Epidermal melanocyte (primary cell): ENCODE data around the gene ACSBG1.

Experiments used
- DNase-seq: peaks from one replicate; pipeline ENCODE4 v3.0.0; 2011; ENCODE audit warnings: low spot score; ENCODE audit not compliant: insufficient read length

ACSBG1 gene

DNA sequence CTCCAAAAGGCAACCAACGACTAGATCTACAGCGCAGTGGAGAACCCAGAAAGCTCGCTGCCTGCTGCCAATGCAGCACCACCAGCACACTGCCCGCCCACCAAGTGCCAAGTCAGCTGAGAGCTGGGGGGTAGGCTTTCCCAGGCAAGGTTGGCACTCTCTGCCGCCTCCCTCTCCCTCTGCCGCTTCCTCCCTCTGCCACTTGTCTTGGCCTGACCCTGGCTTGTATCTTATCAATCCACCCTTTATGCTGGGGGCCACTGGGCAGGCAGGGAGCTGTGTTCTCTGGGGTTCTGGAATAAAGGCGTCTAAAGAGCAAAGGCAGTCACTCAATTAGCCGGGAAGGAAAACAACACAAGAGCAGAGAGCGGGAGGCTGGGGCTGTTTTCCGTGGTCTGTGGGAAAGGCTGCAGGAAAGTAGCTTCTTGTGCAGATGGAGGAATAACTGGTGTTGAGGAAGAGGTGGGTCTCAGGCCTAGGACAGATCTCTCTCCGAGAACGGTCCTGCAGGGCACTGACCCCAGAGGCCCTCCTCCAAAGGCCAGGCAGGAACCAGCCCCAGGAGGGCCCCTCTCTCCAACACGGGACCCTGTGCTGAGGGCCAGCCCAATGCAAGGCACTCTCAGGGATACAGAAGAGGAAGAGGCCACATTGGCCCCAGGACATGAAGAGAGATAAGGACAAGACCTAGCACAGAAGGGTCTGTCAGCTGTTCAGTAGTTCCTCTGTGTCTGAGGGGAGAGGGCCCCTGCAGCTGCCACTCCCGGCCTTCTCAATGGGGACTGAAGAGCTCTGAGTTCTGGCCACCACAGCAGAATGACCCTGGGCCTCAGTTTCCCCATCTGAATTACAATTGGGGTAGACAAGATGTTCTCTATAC lies 30.8 kb downstream of the ACSBG1 start:
- DNase-seq: no peak

DNA sequence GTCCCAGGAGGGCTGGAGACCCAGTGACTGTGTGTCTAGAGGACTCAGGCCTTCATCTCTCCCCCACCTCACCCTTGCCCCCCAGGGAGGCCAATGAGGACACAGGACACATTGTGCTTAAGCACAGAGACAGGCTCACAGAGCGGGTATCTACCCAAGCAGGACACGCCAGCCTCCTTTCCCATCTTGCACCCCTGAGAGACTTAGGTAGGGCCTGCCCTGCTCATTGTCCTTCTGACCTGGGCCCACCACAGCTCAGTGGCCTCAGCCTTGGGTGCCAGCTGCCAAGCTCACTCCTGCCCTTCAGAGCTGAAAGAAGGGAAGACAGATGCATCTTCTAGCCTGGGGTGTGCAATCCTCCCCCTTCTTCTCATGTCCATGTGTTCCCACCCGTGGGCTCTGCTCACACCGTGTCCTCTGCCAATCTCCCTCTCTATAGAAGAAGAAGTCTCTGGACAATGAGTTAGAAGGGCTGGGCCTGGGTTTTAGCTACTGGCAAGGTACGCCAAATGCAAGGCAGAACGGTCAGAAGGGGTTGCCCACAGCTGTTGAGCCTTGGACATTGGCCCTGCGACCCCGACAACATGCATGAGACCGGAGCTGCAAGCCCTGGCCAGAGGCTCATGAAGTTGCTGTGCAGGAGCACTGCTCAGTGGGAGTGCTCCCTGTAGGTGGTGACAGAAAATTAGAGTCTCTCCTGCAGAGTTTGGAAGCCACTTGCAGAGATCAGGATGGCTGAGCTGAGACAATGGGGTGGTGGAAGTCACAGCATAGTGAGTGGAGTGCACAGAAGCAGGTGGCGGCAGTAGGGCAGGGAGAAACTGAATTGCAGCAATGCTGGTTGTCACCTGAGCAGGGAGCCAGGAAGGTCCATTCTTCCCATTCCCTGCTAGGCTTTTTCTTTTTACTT lies 32.8 kb downstream of the ACSBG1 start:
- no peak for DNase-seq

DNA sequence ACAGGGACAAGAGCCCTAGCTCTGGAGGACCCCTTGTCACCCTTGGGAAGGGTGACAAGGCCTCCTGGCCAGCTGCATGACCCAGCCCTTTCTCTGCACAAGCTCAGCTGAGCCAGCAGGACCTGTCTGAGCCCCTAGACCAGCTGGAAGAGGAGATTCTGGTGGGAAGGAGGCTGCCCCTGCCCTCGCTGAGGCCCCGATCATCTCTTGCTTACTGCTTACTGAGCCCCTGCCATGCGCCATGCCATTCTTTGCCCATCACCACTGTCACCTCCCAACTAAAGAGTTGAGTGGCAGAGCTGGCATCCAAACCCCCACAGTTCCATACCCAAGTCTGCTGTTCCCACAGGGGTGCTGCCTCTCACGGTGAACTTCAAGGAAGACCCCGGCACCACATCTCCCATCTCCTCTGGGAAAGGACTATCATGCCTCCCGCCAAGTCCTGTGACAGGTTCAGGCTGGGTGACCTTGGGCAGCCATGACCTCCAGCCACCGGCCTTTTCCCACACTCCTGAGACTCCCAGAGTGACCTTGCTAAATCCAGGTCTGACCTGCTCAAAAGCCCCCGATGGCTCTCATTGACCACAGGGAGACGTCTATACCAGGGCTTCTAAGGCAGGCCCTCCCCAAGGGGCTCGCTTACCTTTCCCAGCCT lies 34.0 kb downstream of the ACSBG1 start:
- no peak for DNase-seq

DNA sequence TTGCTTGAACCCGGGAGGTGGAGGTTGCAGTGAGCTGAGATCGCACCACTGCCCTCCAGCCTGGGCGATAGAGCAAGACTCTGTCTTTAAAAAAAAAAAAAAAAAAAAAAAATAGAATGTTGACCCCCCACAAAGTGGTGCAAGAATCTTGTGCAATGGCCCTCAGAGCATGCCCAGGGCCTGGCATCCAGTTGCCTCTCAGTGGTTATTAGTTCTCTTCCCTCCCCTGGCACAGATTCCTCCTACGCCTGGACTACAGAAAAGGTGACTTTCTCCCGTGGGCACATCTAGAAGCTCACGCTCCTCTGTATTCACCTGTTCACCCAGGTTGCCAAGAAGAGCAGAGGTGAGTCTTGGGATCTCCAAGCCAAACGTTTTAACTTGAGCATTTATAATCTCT lies 36.7 kb downstream of the ACSBG1 start:
- DNase-seq: no peak

DNA sequence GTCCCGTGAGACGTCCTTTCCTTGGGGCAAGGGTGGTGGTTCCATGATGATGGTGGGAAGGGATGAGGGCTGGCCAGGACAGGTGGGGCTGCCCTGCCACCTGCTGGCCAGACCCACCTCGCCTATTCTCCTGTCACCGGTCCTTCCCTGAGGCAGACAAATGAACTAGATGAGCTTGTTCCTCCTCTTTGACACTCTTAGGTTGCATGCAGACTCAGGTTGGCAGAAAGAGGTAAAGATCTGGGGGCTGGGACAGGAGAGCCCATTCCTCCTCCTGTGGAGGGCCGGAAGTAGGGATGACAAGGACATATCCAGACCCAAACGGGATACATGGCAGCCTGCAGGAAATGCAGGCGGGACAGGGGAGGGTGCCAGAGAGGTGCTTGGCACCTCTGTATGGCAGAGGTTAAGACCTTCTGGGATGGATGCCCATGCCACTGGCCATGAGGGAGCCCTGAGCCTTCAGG lies 38.6 kb downstream of the ACSBG1 start:
- no peak for DNase-seq

DNA sequence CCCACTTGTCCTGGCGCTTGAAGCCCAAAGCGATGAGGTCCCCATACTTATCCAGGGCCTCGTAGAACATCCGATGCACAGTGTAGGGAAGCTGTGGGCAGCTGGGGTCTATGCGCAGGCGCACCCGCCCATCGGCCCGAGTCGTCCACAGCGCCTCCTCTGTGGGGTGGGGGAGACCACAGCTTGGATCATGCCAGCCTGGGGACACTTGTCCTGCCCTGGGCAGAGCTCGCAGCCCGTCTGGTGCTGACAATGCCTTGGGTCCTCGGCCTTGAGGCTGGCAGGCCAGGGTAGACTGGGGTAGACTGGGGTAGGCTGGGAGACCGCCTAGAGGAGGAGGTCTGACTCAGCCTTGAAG lies 39.8 kb downstream of the ACSBG1 start:
- no peak for DNase-seq

DNA sequence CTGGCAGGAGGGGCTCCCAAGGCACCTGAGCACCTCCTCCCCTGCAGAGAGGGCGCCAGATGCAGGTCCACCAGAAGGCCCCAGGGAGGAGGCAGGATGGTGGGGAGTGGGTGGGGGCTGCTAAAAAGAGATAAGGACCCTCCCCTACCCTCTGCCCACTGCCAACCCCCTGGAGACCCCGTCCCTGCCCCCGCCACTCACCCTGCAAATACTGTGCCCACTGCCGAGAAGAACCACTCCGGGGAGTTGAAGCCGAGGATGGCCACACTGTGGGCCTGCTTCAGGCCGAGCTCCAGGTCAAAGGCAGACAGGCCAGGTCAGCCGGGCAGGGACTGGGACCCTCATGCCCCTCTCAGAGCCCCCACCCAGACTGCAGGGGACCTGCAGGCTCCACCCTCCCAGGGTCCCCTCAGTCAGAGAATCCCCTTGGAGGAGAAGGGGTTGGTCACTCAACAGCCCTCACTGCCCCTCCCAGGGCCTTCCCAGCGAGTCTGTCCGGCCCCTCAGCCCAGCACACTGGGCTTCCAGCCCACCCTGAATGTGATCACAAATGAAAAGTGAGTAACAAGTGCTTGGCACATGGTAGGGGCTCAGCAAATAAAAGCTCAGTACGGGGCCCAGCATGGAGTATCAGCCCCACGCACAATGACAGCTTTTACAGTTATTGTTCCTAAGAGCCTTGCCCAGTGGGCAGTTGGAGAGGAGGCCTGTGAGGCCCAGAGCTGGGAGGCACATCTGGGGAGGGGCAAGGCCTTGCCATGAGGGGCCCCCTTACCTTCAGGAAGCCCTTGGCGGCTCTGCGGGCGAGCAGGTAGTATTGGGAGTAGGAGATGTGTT lies 40.4 kb downstream of the ACSBG1 start:
- no peak for DNase-seq

DNA sequence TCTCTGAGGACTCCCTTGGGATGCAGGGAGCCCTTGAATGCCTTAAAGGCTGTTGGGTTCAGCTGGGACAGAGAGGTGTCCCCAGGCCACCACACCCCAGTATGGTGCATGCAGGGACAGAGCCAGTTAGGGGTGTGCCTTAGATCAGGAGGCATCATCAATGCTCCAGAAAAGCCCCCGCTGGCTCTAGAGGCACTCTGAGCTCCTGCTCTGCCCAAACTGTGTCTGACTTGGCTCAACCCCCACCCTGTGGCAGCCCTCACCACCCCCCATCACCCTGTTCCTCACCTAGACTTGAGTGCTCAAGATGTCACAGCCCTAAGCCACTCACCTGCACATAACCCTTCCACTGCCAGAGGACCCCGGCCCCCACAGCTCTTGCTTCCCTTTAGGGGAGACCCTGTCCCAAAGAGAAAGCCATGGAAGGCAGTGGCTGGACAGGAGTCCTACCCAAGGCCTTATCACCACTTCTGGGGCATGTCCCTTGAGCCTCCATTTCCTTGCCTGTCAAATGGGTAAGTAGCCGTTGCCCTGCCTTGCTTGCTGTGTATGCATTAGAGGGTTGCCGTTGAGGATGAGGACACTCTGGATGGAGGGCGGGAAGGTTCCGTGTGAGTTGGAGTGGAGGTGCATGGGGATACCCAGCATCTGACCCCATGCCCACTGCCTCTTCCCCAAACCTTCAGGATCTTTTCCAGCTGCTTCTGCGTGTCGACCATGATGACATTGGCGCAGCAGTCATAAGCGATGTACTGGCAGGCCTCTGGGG lies 41.4 kb downstream of the ACSBG1 start:
- DNase-seq: no peak

DNA sequence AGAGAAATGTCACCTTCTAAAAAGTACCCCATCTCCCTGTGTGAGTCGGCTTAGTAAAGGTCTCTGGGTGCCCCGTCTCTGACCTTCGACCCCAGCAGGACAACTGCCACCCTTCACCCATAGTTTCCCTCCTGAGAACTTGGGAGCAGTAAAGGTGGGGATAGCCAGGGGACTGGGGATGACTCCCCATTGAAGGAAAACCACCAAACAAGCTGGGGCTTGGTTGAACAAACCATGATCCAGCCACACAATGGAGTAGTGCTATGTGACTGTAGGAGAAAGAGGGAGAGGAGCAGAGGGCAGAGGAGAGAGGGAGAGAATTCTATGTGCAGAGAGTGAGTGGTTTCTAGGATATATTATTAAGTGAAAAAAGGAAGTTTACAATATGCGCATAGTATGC lies 51.5 kb downstream of the ACSBG1 start:
- DNase-seq: no peak

DNA sequence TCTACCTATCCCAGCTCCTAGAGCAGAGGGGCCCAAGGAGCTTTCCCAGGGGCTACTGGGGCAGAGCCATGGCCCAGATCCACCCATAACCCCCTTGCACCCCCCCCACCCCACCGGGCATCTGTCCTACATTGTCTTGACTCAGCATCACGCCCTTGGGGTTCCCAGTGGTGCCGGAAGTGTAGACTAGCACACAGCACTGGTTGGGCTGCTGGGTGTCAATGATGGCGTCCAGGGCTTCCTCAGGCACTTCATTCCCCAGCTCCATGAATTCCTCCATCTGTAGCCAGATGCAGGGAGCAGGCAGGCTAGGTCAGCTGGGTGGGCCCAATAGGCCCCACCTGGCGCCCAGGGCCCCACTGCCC lies 52.0 kb downstream of the ACSBG1 start:
- no peak for DNase-seq

DNA sequence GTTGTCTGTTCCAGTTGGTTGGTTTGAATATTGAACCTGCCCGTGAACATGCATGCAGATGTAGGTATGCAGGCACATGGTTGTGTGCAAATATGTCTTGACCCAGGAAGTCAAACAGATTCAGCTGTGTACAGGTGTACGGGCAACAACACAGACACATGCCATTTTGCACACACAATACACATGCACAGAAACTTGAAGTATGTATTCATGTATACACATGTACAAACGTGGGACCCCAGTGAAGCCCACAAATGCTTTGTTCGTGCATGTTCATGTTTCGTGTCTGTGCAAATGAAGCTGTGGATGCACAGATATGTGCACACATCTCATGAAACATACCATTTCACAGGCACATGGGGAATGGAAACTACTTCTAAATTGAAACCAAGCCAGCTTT lies 54.5 kb downstream of the ACSBG1 start:
- DNase-seq: no peak

DNA sequence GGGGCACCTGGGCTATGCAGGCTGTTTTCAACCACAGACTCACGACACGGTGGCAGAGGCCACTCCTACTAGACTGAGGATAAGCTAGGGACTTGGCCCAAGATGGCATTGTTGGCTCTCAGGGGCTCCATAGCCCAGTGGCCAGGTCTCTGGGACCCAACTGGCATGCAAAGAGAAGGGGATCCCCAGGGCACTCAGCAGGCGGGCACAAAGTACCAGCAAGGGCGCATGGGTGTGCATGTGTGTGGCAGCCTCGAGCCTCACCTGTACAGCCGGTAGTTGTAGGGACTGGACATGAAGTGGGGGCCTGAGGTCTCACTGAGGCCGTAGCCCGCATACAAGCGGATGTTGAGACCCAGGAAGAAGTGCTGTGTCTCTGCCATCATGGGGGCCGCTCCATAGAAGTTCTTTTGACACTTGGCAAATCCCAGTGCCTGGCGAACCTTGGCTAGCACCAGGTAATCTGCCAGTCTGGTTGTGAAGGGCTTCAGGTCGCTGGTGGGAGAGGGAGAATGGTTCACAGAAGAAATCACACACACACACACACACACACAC lies 55.0 kb downstream of the ACSBG1 start:
- no peak for DNase-seq

DNA sequence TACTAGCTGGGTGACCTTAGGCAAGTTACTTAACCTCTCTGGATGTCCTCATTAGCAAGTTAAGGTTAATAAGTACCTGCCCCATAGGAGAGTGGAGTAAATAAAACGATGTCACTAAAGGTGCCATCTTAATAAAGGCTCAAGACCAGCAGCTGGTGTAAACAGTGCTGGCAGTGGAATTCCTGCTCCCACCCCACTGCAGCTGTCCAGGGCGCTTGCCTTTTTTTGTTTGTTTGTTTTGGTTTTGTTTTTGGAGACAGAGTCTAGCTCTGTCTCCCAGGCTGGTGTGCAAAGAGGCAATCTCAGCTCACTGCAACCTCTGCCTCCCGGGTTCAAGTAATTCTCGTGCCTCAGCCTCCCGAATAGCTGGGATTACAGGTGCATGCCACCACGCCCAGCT lies 56.3 kb downstream of the ACSBG1 start:
- DNase-seq: no peak

DNA sequence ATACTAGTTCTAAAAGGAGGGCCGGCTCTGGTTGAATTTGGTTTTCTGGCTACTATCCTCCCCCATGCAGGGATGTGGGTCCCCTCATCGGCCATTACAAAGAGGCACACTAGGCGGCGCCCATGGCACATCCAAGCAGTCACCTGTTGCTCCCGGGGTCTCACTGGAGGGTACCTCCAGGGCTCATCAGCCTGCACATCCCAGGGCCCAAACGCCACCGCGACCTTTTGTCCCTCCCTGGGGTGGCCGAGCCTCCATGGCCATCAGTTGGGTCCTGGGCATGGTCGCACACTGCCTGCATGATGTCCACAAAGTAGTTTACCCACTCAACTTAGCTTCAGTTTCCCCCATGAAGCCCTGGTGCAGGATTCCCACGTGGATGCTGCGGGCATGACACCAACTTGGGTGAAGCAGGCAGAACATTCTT lies 56.9 kb downstream of the ACSBG1 start:
- no peak for DNase-seq

DNA sequence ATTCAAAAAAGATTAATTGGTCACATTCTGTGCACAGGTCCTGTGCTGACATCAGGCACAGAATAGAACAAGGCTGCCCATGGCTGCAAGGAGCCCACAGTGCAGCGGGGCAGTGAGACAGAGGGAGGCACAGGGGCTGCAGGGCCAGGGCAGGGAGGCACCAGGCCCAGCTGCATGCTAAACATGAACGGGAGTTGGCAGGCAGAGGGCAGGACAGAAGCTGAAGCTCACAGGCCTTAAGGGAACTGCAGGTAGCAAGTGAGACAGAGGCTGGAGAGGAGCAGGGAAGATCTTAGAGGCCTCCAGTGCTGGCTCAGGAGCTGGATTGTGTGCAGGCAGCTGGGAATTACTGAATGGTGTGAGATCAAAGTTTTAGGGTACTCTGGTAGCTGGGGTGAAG lies 59.0 kb downstream of the ACSBG1 start:
- no peak for DNase-seq

DNA sequence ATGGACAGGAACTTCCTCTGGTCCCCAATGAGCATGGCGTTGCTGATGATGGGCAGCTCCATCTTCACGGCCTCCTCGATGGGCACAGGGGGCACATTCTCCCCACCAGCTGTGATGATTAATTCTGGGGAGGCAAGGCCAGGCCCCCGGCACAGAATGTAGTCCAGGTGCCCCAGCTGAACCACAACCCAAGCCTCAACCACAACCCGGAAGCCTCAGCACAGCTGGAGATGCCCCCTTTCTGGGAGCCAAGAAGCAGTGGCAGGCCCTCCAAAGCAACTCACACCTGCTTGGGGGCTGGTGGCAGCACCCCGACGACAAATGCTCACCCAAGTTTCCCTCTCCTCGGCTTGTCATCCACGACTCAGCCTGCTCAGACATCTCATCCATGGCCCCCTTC lies 60.0 kb downstream of the ACSBG1 start:
- DNase-seq: no peak

DNA sequence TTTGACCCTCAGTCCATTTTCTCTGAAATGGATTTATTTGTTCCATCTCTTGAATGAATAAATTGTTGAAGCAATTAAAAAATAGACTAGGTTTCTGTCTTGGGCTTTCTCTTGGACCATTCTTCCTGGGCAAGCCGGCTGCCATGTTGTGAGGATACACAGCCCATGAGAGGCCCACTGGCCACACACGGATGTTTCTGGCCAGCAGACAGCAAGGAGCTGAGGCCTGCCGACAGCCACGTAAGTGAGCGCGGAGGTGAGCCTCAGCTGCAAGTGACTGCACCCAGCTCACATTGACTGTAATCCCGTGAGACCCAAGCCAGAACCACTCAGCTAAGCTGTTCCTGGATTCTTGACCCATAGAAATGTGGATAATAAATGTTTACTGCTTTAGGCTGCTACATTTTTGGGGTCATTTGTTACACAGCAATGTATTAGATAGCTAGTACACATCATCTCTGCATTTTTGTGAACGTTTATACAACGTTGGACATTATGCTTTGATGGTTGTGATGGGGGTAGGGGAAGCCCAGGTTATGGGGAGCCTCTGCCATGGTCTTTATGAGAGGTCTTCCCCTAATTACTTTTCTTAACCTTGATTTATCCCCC lies 62.4 kb downstream of the ACSBG1 start:
- DNase-seq: no peak

DNA sequence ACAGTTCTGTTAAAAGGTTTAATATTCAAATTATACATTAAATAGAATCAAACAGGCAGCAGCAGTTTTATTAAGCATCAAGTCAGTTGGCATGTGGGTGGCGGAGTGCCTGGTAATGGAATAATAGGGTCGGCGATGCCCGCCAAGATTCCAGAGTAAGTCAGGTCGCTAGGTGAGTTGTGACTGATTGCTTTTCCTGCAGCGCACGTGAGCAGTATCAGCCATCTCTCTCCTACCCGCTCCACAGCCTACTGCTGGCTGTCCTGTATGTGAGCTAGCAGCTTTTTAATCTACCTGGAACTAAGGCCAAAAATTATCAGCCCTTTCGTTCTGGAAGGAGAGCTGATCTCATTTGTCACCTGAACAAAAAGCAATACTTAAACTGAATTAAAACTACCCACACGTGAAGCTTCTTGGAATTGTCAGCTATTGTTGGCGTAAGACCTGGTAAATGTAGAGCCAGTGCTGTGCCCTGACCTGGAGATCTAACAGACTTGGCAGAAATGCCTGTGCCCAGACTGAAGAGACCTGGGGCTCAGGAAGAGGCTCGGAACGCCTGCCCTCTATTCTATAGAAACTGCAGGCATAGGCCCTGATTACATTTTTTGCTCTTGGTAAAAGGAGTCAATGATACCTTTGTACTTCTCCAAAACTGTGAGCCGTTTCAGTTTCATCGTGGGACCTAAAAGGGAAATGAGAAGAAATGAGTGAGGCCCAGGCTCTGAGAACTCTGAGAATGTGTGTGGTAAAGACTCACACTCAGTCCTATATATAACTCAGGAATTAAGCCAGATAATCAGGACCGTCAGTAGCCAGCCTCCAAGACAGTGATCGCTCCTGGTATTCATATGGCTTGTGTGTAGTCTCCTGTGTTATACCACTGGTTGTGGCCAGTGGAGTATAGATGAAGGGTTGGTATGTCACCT lies 63.3 kb downstream of the ACSBG1 start:
- DNase-seq: no peak
